HL-60 (cell line): ENCODE results near the gene SH3BP2.

Experiments
- DNase-seq, 2 experiments: peaks; one replicate each; pipeline ENCODE4 v3.0.0-alpha.2; 2010 to 2020; ENCODE audit warnings: low read depth in 1 of 2, low spot score in 1 of 2
- H3K27ac ChIP-seq: fragments of 250-450 bp; sonication (Bioruptor Pico); replicated peaks from 2 replicates; pipeline ENCODE4 v1.5.1; 2020; ENCODE audit warnings: mild to moderate bottlenecking, moderate library complexity
- H3K27me3 ChIP-seq: fragments of 250-450 bp; sonication (Bioruptor Pico); 2 replicates; pipeline ENCODE4 v1.5.1; 2021; ENCODE audit warnings: mild to moderate bottlenecking, moderate library complexity; ENCODE audit not compliant: insufficient read depth, poor library complexity, severe bottlenecking
- H3K4me3 ChIP-seq: replicated peaks from 2 replicates; pipeline ENCODE4 v1.5.1; 2011; ENCODE audit warnings: mild to moderate bottlenecking, control low read depth, low read length; ENCODE audit not compliant: insufficient read depth
- GABPA ChIP-seq: IDR thresholded peaks from 2 replicates; pipeline ENCODE4 v1.6.1; 2012; ENCODE audit warnings: low read depth
- POLR2AphosphoS5 ChIP-seq: IDR thresholded peaks from 2 replicates; pipeline ENCODE4 v1.6.1; 2012; ENCODE audit warnings: low read depth
- SPI1 ChIP-seq: IDR thresholded peaks from 2 replicates; pipeline ENCODE4 v1.6.1; 2012; ENCODE audit warnings: low read depth, mild to moderate bottlenecking, borderline replicate concordance
- TF ChIP-seq, protein P1 (sequence below): IDR thresholded peaks from 2 replicates; pipeline ENCODE4 v1.6.1; 2012; ENCODE audit warnings: low read depth; ENCODE audit not compliant: insufficient replicate concordance
- TF ChIP-seq, protein P2 (sequence below): IDR thresholded peaks from one replicate; pipeline ENCODE4 v1.5.1; 2011; ENCODE audit warnings: low read length, control low read depth, inconsistent platforms; ENCODE audit not compliant: insufficient read depth

Gene SH3BP2

DNA sequence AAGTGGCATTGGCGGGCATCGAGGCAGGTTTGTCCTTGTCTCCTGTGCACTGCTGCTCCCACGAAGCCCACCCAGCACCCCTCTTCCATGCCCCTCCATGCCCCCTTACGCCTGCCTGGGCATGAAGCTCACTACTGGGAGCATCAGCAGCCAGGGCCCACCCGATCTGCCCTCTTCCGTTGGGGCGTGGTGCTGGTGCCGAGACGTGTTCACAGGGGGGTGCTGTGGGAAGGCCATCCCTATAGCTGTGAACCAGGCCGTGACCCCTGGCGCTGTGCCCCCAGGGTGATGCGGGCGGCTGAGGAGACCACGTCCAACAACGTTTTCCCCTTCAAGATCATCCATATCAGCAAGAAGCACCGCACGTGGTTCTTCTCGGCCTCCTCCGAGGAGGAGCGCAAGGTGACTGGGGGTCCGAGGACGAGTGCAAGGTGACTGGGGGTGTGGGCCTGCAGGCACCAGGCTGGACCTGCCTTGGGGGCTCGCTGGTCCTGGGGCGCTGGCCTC, 31.5 kb downstream of the SH3BP2 start:
- Histone ChIP-seq H3K27me3 (no peaks in the 10 kb centered on the region), H3K4me3 (no peak overlapping the region), H3K27ac (no peak overlapping the region)
- DNase-seq, result no peak
- TF ChIP-seq SPI1 (no peak), POLR2AphosphoS5 (no peak; the same call in 1 of the 2 replicates), GABPA (no peak)
- TF ChIP-seq, protein P1, sequence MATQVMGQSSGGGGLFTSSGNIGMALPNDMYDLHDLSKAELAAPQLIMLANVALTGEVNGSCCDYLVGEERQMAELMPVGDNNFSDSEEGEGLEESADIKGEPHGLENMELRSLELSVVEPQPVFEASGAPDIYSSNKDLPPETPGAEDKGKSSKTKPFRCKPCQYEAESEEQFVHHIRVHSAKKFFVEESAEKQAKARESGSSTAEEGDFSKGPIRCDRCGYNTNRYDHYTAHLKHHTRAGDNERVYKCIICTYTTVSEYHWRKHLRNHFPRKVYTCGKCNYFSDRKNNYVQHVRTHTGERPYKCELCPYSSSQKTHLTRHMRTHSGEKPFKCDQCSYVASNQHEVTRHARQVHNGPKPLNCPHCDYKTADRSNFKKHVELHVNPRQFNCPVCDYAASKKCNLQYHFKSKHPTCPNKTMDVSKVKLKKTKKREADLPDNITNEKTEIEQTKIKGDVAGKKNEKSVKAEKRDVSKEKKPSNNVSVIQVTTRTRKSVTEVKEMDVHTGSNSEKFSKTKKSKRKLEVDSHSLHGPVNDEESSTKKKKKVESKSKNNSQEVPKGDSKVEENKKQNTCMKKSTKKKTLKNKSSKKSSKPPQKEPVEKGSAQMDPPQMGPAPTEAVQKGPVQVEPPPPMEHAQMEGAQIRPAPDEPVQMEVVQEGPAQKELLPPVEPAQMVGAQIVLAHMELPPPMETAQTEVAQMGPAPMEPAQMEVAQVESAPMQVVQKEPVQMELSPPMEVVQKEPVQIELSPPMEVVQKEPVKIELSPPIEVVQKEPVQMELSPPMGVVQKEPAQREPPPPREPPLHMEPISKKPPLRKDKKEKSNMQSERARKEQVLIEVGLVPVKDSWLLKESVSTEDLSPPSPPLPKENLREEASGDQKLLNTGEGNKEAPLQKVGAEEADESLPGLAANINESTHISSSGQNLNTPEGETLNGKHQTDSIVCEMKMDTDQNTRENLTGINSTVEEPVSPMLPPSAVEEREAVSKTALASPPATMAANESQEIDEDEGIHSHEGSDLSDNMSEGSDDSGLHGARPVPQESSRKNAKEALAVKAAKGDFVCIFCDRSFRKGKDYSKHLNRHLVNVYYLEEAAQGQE, result no peak
- TF ChIP-seq, protein P2, sequence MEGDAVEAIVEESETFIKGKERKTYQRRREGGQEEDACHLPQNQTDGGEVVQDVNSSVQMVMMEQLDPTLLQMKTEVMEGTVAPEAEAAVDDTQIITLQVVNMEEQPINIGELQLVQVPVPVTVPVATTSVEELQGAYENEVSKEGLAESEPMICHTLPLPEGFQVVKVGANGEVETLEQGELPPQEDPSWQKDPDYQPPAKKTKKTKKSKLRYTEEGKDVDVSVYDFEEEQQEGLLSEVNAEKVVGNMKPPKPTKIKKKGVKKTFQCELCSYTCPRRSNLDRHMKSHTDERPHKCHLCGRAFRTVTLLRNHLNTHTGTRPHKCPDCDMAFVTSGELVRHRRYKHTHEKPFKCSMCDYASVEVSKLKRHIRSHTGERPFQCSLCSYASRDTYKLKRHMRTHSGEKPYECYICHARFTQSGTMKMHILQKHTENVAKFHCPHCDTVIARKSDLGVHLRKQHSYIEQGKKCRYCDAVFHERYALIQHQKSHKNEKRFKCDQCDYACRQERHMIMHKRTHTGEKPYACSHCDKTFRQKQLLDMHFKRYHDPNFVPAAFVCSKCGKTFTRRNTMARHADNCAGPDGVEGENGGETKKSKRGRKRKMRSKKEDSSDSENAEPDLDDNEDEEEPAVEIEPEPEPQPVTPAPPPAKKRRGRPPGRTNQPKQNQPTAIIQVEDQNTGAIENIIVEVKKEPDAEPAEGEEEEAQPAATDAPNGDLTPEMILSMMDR, result no peak

GRCh38 chr4:2824836-2825381, 32.0 kb downstream of the SH3BP2 start:
- Histone ChIP-seq H3K27ac (no peak overlapping the region), H3K4me3 (no peak overlapping the region), H3K27me3 (no peaks in the 10 kb centered on the region)
- no peak for TF ChIP-seq SPI1
- no peak for TF ChIP-seq GABPA
- TF ChIP-seq POLR2AphosphoS5, result no peak
- TF ChIP-seq, protein P2, result no peak
- TF ChIP-seq, protein P1, result no peak
- no peak for DNase-seq

DNA sequence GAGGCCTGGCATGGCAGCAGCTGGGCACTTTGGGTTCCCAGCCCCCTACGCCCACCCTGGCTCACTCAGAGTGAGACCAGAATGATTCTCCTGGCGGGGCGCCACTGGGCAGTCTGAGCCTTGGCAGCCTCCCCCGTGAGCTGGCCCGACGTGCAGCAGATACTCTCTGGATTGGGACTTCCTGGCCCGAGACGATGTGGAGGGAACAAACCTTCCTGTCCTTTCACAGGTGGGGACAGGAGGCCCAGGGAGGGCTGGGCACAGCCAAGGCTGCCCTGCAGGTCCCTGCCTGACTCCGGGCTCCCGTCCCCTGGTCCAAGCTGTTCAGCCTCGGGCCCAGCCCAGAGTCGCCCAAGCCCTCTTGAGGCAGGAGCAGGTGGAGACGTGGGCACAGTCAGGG, 32.9 kb downstream of the SH3BP2 start:
- H3K4me3 ChIP-seq, result no peak overlapping the region

More for the DNA sequence above, 32.9 kb downstream of the SH3BP2 start:
- Histone ChIP-seq H3K27ac (no peak overlapping the region), H3K27me3 (no peaks in the 10 kb centered on the region)
- DNase-seq, result no peak
- TF ChIP-seq, protein P1, result no peak
